AG09309 (cell line): ENCODE data around the gene ECHDC3.

Experiments
- DNase-seq: peaks from one replicate; pipeline ENCODE4 v3.0.0-alpha.2; 2010; ENCODE audit warnings: low read depth
- H3K4me3 ChIP-seq: 2 replicates; pipeline ENCODE4 v1.5.1; 2011; ENCODE audit warnings: mild to moderate bottlenecking, low read depth, low read length, moderate library complexity; ENCODE audit not compliant: control insufficient read depth
- CTCF ChIP-seq: IDR thresholded peaks from 2 replicates; pipeline ENCODE4 v1.5.1; 2011; ENCODE audit warnings: mild to moderate bottlenecking, low read depth, low read length, inconsistent platforms; ENCODE audit not compliant: insufficient read depth, control insufficient read depth; ENCODE audit errors: missing control alignments

The ECHDC3 gene

GRCh38 chr10:11808808-11809207, 66.6 kb downstream of the ECHDC3 start:
- H3K4me3 ChIP-seq = no peak overlapping the region
- TF ChIP-seq CTCF = no peak
- DNase-seq = no peak

- no peak for DNase-seq
- no peak for TF ChIP-seq CTCF
- H3K4me3 ChIP-seq = no peak overlapping the region
Measured at GRCh38 chr10:11810313-11810766, 68.2 kb downstream of the ECHDC3 start.

GRCh38 chr10:11810973-11811372, 68.8 kb downstream of the ECHDC3 start:
- no peak overlapping the region for H3K4me3 ChIP-seq

GRCh38 chr10:11813177-11813576, 71.0 kb downstream of the ECHDC3 start:
- no peak for TF ChIP-seq CTCF
- H3K4me3 ChIP-seq = no peak overlapping the region
- DNase-seq = no peak

More at GRCh38 chr10:11810973-11811372, 68.8 kb downstream of the ECHDC3 start:
- DNase-seq = no peak
- TF ChIP-seq CTCF = no peak
